H1 (cell line): Measurements from ENCODE around the gene ATOH8. TPM values are rescaled to one million over a fixed set of nuclear protein-coding genes. Genes with fewer than 3 reads are reported as not detected.

Experiments
- CTCF ChIA-PET: fragments of 300-600 bp; sonication (Branson Sonifier 250); formaldehyde crosslinking; loops from one replicate; lab custom pipeline; 2021; ENCODE audit not compliant: partially characterized antibody; lab: Charles Lee
- POLR2A ChIA-PET: fragments of 300-600 bp; sonication (Branson Sonifier 250); formaldehyde crosslinking; loops from one replicate; lab custom pipeline; 2021; ENCODE audit warnings: inconsistent platforms; ENCODE audit not compliant: partially characterized antibody; lab: Charles Lee
- DNase-seq, 2 experiments: peaks; one replicate each; pipeline versions ENCODE4 v3.0.0 to v3.0.0-alpha.2; 2010 to 2022; ENCODE audit warnings: low spot score in 2 of 2, low read depth in 1 of 2, mixed read lengths in 1 of 2
- FAIRE-seq: peaks from 2 replicates; lab custom pipeline; 2011; peaks lifted over from hg19 to GRCh38; lab: Jason Lieb, UNC
- H2AFZ ChIP-seq: 2 replicates; pipeline ENCODE4 v1.8.1; 2012; ENCODE audit warnings: low read length, inconsistent platforms
- H2AK5ac ChIP-seq: 2 replicates; pipeline ENCODE4 v1.6.1; 2013; ENCODE audit warnings: low read depth, low read length
- H2BK120ac ChIP-seq: replicated peaks from 2 replicates; pipeline ENCODE3; 2013; ENCODE audit warnings: low read depth, low read length, inconsistent platforms
- H2BK12ac ChIP-seq: 2 replicates; pipeline ENCODE4 v1.6.1; 2013; ENCODE audit warnings: low read depth, low read length
- H2BK15ac ChIP-seq: 2 replicates; pipeline ENCODE4 v1.6.1; 2013; ENCODE audit warnings: low read length
- H2BK20ac ChIP-seq: 2 replicates; pipeline ENCODE4 v1.6.1; 2013; ENCODE audit warnings: low read length
- H2BK5ac ChIP-seq: 2 replicates; pipeline ENCODE4 v1.6.1; 2013; ENCODE audit warnings: low read depth, low read length
- H3K14ac ChIP-seq: 2 replicates; pipeline ENCODE4 v1.6.1; 2013; ENCODE audit warnings: inconsistent platforms; ENCODE audit not compliant: insufficient read length
- H3K18ac ChIP-seq: 2 replicates; pipeline ENCODE4 v1.6.1; 2013; ENCODE audit warnings: low read length; ENCODE audit errors: extremely low read depth
- H3K23ac ChIP-seq: 2 replicates; pipeline ENCODE4 v1.6.1; 2013; ENCODE audit warnings: inconsistent platforms; ENCODE audit not compliant: insufficient read length
- H3K23me2 ChIP-seq: 2 replicates; pipeline ENCODE4 v1.6.1; 2013; ENCODE audit warnings: low read depth, low read length
- H3K27ac ChIP-seq: 2 replicates; pipeline ENCODE4 v1.6.1; 2011; ENCODE audit warnings: low read depth, low read length, inconsistent platforms
- H3K27me3 ChIP-seq, 4 experiments: replicated peaks in 1 of 4; 1 replicate in 1 of 4; 2 replicates in 3 of 4; pipeline versions ENCODE4 v1.6.1 to v1.8.1; 2011 to 2013; ENCODE audit warnings: low read length in 3 of 4, mild to moderate bottlenecking in 3 of 4, inconsistent platforms in 2 of 4, mixed read lengths in 2 of 4, moderate library complexity in 1 of 4; ENCODE audit not compliant: control insufficient read depth in 3 of 4, insufficient read depth in 3 of 4; ENCODE audit errors: extremely low read depth in 1 of 4
- H3K36me3 ChIP-seq, 4 experiments: 2 replicates each; pipeline versions ENCODE4 v1.6.1 to v1.8.1; 2011 to 2013; ENCODE audit warnings: mild to moderate bottlenecking in 4 of 4, low read length in 3 of 4, moderate library complexity in 2 of 4, control low read depth in 1 of 4, inconsistent platforms in 1 of 4; ENCODE audit not compliant: insufficient read depth in 4 of 4, control insufficient read depth in 2 of 4
- H3K4ac ChIP-seq: replicated peaks from 2 replicates; pipeline ENCODE3; 2013; ENCODE audit warnings: low read length, low read depth, mixed read lengths, inconsistent platforms; ENCODE audit not compliant: insufficient read length
- H3K4me1 ChIP-seq, 4 experiments: replicated peaks in 1 of 4; 1 replicate in 1 of 4; 2 replicates in 3 of 4; pipeline versions ENCODE4 v1.6.1 to v1.8.1; 2011 to 2013; ENCODE audit warnings: low read length in 3 of 4, inconsistent platforms in 2 of 4, mixed read lengths in 1 of 4; ENCODE audit not compliant: insufficient read depth in 4 of 4, control insufficient read depth in 3 of 4
- H3K4me2 ChIP-seq, 2 experiments: 2 replicates each; pipeline versions ENCODE4 v1.6.1 to v1.8.1; 2011 to 2013; ENCODE audit warnings: low read depth in 2 of 2, low read length in 2 of 2, control low read depth in 1 of 2, inconsistent platforms in 1 of 2, mild to moderate bottlenecking in 1 of 2; ENCODE audit not compliant: insufficient read depth in 1 of 2
- H3K4me3 ChIP-seq, 4 experiments: fragments of 200-600, 300-600 bp in 1 of 4; sonication (generic), shearing (Covaris generic), sonication (Bioruptor Twin) in 1 of 4; 2 replicates each; pipeline versions ENCODE4 v1.5.1 to v1.8.1; 2011 to 2016; ENCODE audit warnings: low read length in 4 of 4, low read depth in 3 of 4, control low read depth in 2 of 4, inconsistent platforms in 2 of 4, mild to moderate bottlenecking in 2 of 4, mixed read lengths in 1 of 4, moderate library complexity in 1 of 4; ENCODE audit not compliant: insufficient read depth in 2 of 4; ENCODE audit errors: extremely low read depth in 1 of 4
- H3K56ac ChIP-seq: replicated peaks from 2 replicates; pipeline ENCODE3; 2013; ENCODE audit warnings: low read depth, mild to moderate bottlenecking, mixed read lengths, low read length, inconsistent platforms; ENCODE audit not compliant: insufficient read length
- H3K79me1 ChIP-seq: 2 replicates; pipeline ENCODE4 v1.6.1; 2013; ENCODE audit warnings: low read depth, low read length, control low read depth
- H3K79me2 ChIP-seq, 2 experiments: 2 replicates each; pipeline versions ENCODE4 v1.6.1 to v1.8.1; 2012 to 2013; ENCODE audit warnings: low read length in 2 of 2, mild to moderate bottlenecking in 2 of 2, inconsistent platforms in 1 of 2; ENCODE audit not compliant: insufficient read depth in 2 of 2, control insufficient read depth in 1 of 2
- H3K9ac ChIP-seq, 4 experiments: replicated peaks in 1 of 4; 1 replicate in 1 of 4; 2 replicates in 3 of 4; pipeline versions ENCODE4 v1.6.1 to v1.8.1; 2011 to 2013; ENCODE audit warnings: low read depth in 3 of 4, low read length in 3 of 4, control low read depth in 2 of 4, mild to moderate bottlenecking in 2 of 4, moderate library complexity in 2 of 4, inconsistent platforms in 1 of 4; ENCODE audit errors: extremely low read depth in 1 of 4
- H3K9me3 ChIP-seq, 2 experiments: 2 replicates each; pipeline versions ENCODE4 v1.6.1 to v1.8.1; 2012 to 2013; ENCODE audit warnings: mild to moderate bottlenecking in 2 of 2, moderate library complexity in 2 of 2, control low read depth in 1 of 2, inconsistent platforms in 1 of 2, low read depth in 1 of 2, low read length in 1 of 2, mixed read lengths in 1 of 2; ENCODE audit not compliant: insufficient read depth in 2 of 2
- H4K20me1 ChIP-seq, 2 experiments: replicated peaks in 1 of 2; 2 replicates each; pipeline versions ENCODE3 to v1.8.1; 2011 to 2013; ENCODE audit warnings: inconsistent platforms in 2 of 2, low read length in 2 of 2, mild to moderate bottlenecking in 1 of 2; ENCODE audit not compliant: insufficient read depth in 2 of 2, control insufficient read depth in 1 of 2
- H4K5ac ChIP-seq: 2 replicates; pipeline ENCODE4 v1.6.1; 2013; ENCODE audit warnings: low read length, low read depth, mixed read lengths, inconsistent platforms; ENCODE audit not compliant: insufficient read length
- H4K8ac ChIP-seq: 2 replicates; pipeline ENCODE4 v1.8.0; 2013; ENCODE audit warnings: mild to moderate bottlenecking, moderate library complexity, low read length, inconsistent platforms; ENCODE audit not compliant: insufficient read depth; ENCODE audit errors: extremely low read depth
- H4K91ac ChIP-seq: replicated peaks from 2 replicates; pipeline ENCODE3; 2013; ENCODE audit warnings: low read length, mixed read lengths, inconsistent platforms; ENCODE audit not compliant: insufficient read length
- ASH2L ChIP-seq: fragments of 200-600, 300-600 bp; sonication (generic); IDR thresholded peaks from one replicate; pipeline ENCODE4 v1.7.1; 2017; ENCODE audit warnings: low read length
- BACH1 ChIP-seq: IDR thresholded peaks from 2 replicates; pipeline ENCODE4 v1.6.1; 2012; ENCODE audit warnings: low read length, improper control_type of control experiment
- CHD2 ChIP-seq: IDR thresholded peaks from 2 replicates; pipeline ENCODE4 v1.6.1; 2012; ENCODE audit warnings: low read length, improper control_type of control experiment
- JUND ChIP-seq: IDR thresholded peaks from 2 replicates; pipeline ENCODE4 v1.6.1; 2011; ENCODE audit warnings: mild to moderate bottlenecking, improper control_type of control experiment, low read length
- NRF1 ChIP-seq: IDR thresholded peaks from 2 replicates; pipeline ENCODE4 v1.6.1; 2011; ENCODE audit warnings: mild to moderate bottlenecking, low read depth, low read length, improper control_type of control experiment
- POU5F1 ChIP-seq: IDR thresholded peaks from 2 replicates; pipeline ENCODE4 v1.6.1; 2011; ENCODE audit warnings: low read depth, mild to moderate bottlenecking, low read length, moderate library complexity
- RAD21 ChIP-seq, 2 experiments: IDR thresholded peaks in 1 of 2; conservative IDR thresholded peaks in 1 of 2; 2 replicates each; pipeline ENCODE4 v1.6.1; 2011; ENCODE audit warnings: low read depth in 2 of 2, low read length in 2 of 2, improper control_type of control experiment in 1 of 2, inconsistent platforms in 1 of 2, mild to moderate bottlenecking in 1 of 2, moderate library complexity in 1 of 2
- SIN3A ChIP-seq, 2 experiments: IDR thresholded peaks in 1 of 2; conservative IDR thresholded peaks in 1 of 2; 2 replicates each; pipeline ENCODE4 v1.6.1; 2011 to 2012; ENCODE audit warnings: low read length in 2 of 2, improper control_type of control experiment in 1 of 2, low read depth in 1 of 2, mild to moderate bottlenecking in 1 of 2
- TAF1 ChIP-seq: IDR thresholded peaks from 2 replicates; pipeline ENCODE4 v1.6.1; 2011; ENCODE audit warnings: mild to moderate bottlenecking, low read depth, low read length
- TCF12 ChIP-seq: IDR thresholded peaks from 2 replicates; pipeline ENCODE4 v1.6.1; 2011; ENCODE audit warnings: low read depth, mild to moderate bottlenecking, low read length
- TEAD4 ChIP-seq: IDR thresholded peaks from 2 replicates; pipeline ENCODE4 v1.6.1; 2012; ENCODE audit warnings: low read depth, low read length, inconsistent platforms, mixed read lengths
- WGBS, 2 experiments: shearing (Covaris generic) in 1 of 2; methylation state at CpG; one replicate each; pipeline versions ENCODE4 v1.1.6 to v1.1.7; 2013 to 2015; ENCODE audit warnings: low lambda C conversion rate in 2 of 2, mixed read lengths in 2 of 2, inconsistent platforms in 1 of 2, low coverage in 1 of 2, missing lambda C conversion rate in 1 of 2; ENCODE audit not compliant: insufficient replicate concordance in 2 of 2, insufficient coverage in 1 of 2, insufficient read length in 1 of 2; ENCODE audit errors: extremely low coverage in 1 of 2, missing lambda C conversion rate in 1 of 2; 5-methylcytosine and 5-hydroxymethylcytosine counted together
- polyA plus RNA-seq, 7 experiments: library from polyadenylated mRNA; depleted of rRNA in 3 of 7; stranded (reverse) in 5 of 7; unstranded in 2 of 7; fragments of >200 nt in 5 of 7; fragments of 200-250 nt in 2 of 7; gene quantifications; 1 replicate in 5 of 7; 2 replicates in 1 of 7; 4 replicates in 1 of 7; pipeline versions ENCODE4 v1.2.1 to v1.2.3, GENCODE V29; 2011 to 2013; ENCODE audit warnings: missing spikeins in 2 of 7, mixed read lengths in 2 of 7
- total RNA-seq: library from RNA; stranded (reverse); fragmentation: NEBNext Ultra II Directional; extraction: Animal tissue kit (Norgen Biotek cat#: 25700); gene quantifications from 2 replicates; pipeline ENCODE4 v1.2.1, GENCODE V29; 2021
- TF ChIP-seq, protein P1 (sequence below): IDR thresholded peaks from 2 replicates; pipeline ENCODE4 v1.6.1; 2012; ENCODE audit warnings: low read length, inconsistent platforms

Gene ATOH8
- total and polyA plus RNA-seq, 2 of the 8 experiments (the other 6 are each of a cell fraction or from before 2014, with no cell fraction given), result 0.50 to 0.53 TPM

DNA sequence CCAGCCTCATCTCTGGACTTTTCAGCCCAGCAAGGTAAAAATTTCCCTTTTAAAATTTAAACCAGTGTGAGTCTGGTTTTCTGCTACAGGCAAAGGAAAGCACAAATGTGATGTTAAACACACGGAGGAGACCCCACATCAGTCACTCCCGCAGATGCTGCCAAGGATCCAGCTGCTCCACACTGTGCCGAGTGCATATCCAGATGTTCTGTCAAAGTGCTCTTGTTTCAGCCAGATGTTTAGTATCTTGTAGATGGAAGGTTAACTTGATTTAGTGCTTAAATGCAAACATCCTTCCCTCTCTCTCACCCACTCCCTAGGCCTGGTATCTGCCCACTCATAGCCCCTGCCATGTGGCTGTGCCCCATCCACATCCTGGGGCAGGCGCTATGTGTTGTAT, 15.8 kb upstream of the ATOH8 start:
- no peak overlapping the region for H3K14ac ChIP-seq
- H3K4me2 ChIP-seq, result no peak overlapping the region
- H4K5ac ChIP-seq, result no peak overlapping the region
- no peaks in the 10 kb centered on the region for H3K79me2 ChIP-seq
- 0 out of 4 replicates have a peak, but pooled peaks cover 0 to 3% of the 10 kb centered on the region in 2 experiments for H3K9me3 ChIP-seq
- no peak overlapping the region for H2BK15ac ChIP-seq
- no peak overlapping the region for H3K4me3 ChIP-seq
- ChIA-PET POLR2A (no interaction called here), CTCF (interaction anchor here (0.6 to 47.8 kb wide), 9 partner anchors 9 to 1054 kb away, joined by 3 to 986 read pairs (median 33); partner anchors contain the start of genes ATOH8 and GNLY)
- H2BK120ac ChIP-seq, result no peak overlapping the region
- H3K4ac ChIP-seq, result no peak overlapping the region
- no peak overlapping the region for H3K56ac ChIP-seq
- WGBS, 2 experiments, result 87% methylated on average over 4 of the region's 4 CpGs; no CpG with 5 or more reads in 1 of the 2 experiments
- no peak for TF ChIP-seq SIN3A (conservative IDR thresholded peaks at IDR 0.05 in 1 of 2, IDR thresholded peaks at IDR 0.05 in 1 of 2; ENCODE audit: low read depth in 1 of 2, low read length in 2 of 2)
- TF ChIP-seq POU5F1, result no peak
- no peak for TF ChIP-seq BACH1
- TF ChIP-seq RAD21 (IDR thresholded peaks at IDR 0.05 in 1 of 2, conservative IDR thresholded peaks at IDR 0.05 in 1 of 2; ENCODE audit: low read depth in 2 of 2, low read length in 2 of 2), result no peak
- TF ChIP-seq TEAD4, result no peak
- TF ChIP-seq TAF1, result no peak
- no peak for TF ChIP-seq CHD2
- no peak for TF ChIP-seq NRF1
- TF ChIP-seq JUND, result no peak
- TF ChIP-seq ASH2L, result no peak
- TF ChIP-seq, protein P1, sequence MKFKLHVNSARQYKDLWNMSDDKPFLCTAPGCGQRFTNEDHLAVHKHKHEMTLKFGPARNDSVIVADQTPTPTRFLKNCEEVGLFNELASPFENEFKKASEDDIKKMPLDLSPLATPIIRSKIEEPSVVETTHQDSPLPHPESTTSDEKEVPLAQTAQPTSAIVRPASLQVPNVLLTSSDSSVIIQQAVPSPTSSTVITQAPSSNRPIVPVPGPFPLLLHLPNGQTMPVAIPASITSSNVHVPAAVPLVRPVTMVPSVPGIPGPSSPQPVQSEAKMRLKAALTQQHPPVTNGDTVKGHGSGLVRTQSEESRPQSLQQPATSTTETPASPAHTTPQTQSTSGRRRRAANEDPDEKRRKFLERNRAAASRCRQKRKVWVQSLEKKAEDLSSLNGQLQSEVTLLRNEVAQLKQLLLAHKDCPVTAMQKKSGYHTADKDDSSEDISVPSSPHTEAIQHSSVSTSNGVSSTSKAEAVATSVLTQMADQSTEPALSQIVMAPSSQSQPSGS, result no peak
- no peak for TF ChIP-seq TCF12
- H4K91ac ChIP-seq, result no peak overlapping the region
- no peaks in the 10 kb centered on the region for H3K27me3 ChIP-seq
- H2AFZ ChIP-seq, result no peak overlapping the region
- H2BK20ac ChIP-seq, result no peak overlapping the region
- FAIRE-seq, result no peak
- H3K36me3 ChIP-seq, result no peaks in the 10 kb centered on the region
- no peak overlapping the region for H3K27ac ChIP-seq
- H3K9ac ChIP-seq, result no peak overlapping the region
- no peak overlapping the region for H2BK12ac ChIP-seq
- no peaks in the 10 kb centered on the region for H4K20me1 ChIP-seq
- no peaks in the 10 kb centered on the region; the same call in 1 of the 2 replicates for H3K23me2 ChIP-seq
- H3K18ac ChIP-seq, result no peak overlapping the region
- H3K79me1 ChIP-seq, result no peaks in the 10 kb centered on the region
- H3K23ac ChIP-seq, result no peak overlapping the region
- H2BK5ac ChIP-seq, result no peak overlapping the region
- H2AK5ac ChIP-seq, result no peak overlapping the region
- H3K4me1 ChIP-seq, result peaks cover 0 to 7% (median 4%) of the 10 kb centered on the region in 4 experiments; a peak in 2 of 7 replicates
- no peak for DNase-seq
- no peak overlapping the region for H4K8ac ChIP-seq
